Islet of Langerhans (tissue), 1 donor: ENCODE measurements around the gene NDUFS1.
"Not testable (repeated sequence)": the region's sequence is repeated elsewhere in the genome, so short reads cannot be mapped to it uniquely, and the experiment has no call there.

Experiments
- FAIRE-seq: peaks from one replicate; lab custom pipeline; 2011; peaks lifted over from hg19 to GRCh38; lab: Jason Lieb, UNC

The NDUFS1 gene

GRCh38 chr2:206098471-206098870, 60.8 kb downstream of the NDUFS1 start:
- FAIRE-seq = no peak

GRCh38 chr2:206096876-206097275, 62.4 kb downstream of the NDUFS1 start:
- no peak for FAIRE-seq

- no peak for FAIRE-seq
These were observed 63.5 kb downstream of the NDUFS1 start for GRCh38 chr2:206095536-206096332.

- no peak for FAIRE-seq
These were observed 66.9 kb downstream of the NDUFS1 start for GRCh38 chr2:206092297-206092696.

- no peak for FAIRE-seq
These were observed 71.0 kb downstream of the NDUFS1 start for GRCh38 chr2:206088248-206088647.

GRCh38 chr2:206086716-206087350, 72.4 kb downstream of the NDUFS1 start:
- FAIRE-seq = peak; percentile 85

- FAIRE-seq = no peak
These were observed 73.3 kb downstream of the NDUFS1 start, which contains the start of gene INO80D for GRCh38 chr2:206085742-206086445. Gene INO80D (minus strand): TSS chr2:206086174. CDS start chr2:206063016, 23,158 bp downstream.

- FAIRE-seq = no peak
These were observed 74.1 kb downstream of the NDUFS1 start for GRCh38 chr2:206084870-206085741.

- no peak for FAIRE-seq
These were observed 74.8 kb downstream of the NDUFS1 start for GRCh38 chr2:206084439-206084869.

GRCh38 chr2:206083602-206084438, 75.4 kb downstream of the NDUFS1 start:
- peak; percentile 66 for FAIRE-seq

GRCh38 chr2:206082298-206082843, 76.9 kb downstream of the NDUFS1 start:
- no peak for FAIRE-seq

- FAIRE-seq = no peak
These were observed 78.3 kb downstream of the NDUFS1 start for GRCh38 chr2:206080927-206081326.

GRCh38 chr2:206079699-206080465, 79.4 kb downstream of the NDUFS1 start:
- no peak for FAIRE-seq

- not testable (repeated sequence) for FAIRE-seq
These were observed 81.4 kb downstream of the NDUFS1 start for GRCh38 chr2:206077879-206078278.

GRCh38 chr2:206075113-206075512, 84.1 kb downstream of the NDUFS1 start:
- no peak for FAIRE-seq

- FAIRE-seq = no peak
These were observed 87.4 kb downstream of the NDUFS1 start for GRCh38 chr2:206071807-206072206.

- FAIRE-seq = no peak
These were observed 89.8 kb downstream of the NDUFS1 start for GRCh38 chr2:206069417-206069816.

- FAIRE-seq = no peak
These were observed 91.0 kb downstream of the NDUFS1 start for GRCh38 chr2:206068207-206068606.
